Right ventricle myocardium inferior (tissue), 1 donor: ENCODE results near the gene IL17RD. TPM values are rescaled to one million over a fixed set of nuclear protein-coding genes. Genes with fewer than 3 reads are reported as not detected.

Source experiments
- ATAC-seq: fragments of 200-7000 bp; cut with Tn5 transposase; one replicate; pipeline ENCODE4 v1.9.1; 2020; ENCODE audit warnings: mild to moderate bottlenecking, moderate library complexity
- DNase-seq: peaks from one replicate; pipeline ENCODE4 v3.0.0; 2021; ENCODE audit errors: missing footprints
- intact Hi-C: fragments of 100-400 bp; cut with DNase I; formaldehyde crosslinking; loops from one replicate; pipeline ENCODE4 v1.11.0; 2022
- long read RNA-seq: library from polyadenylated mRNA; unstranded; transcript quantifications from one replicate; pipeline ENCODE4 v2.0.0, GENCODE V29; 2021
- total RNA-seq: library from RNA; stranded (reverse); fragmentation: NEBNext Ultra II Directional; extraction: Animal tissue kit (Norgen Biotek cat#: 25700); gene quantifications from one replicate; pipeline ENCODE4 v1.2.1, GENCODE V29; 2021
- donor health status: DM: no; HTN: yes; CAD: no; lungs with severe emphysema.

IL17RD gene
- 6.7 TPM for total RNA-seq
- long read RNA-seq, full-length matches to known transcripts = 1 of 1 reads
- long read RNA-seq, partial matches to known transcripts = 0 of 1 reads
- long read RNA-seq, other reads (novel, unspliced or antisense) = 0 of 1 reads

GRCh38 chr3:57164657-57165573 lies at the start of gene IL17RD:
Gene IL17RD (minus strand): TSS chr3:57165353. CDS start chr3:57165286, 67 bp downstream.
- peak; percentile 88 for DNase-seq
- intact Hi-C loops = loop anchor here (5.0 kb wide), 2 partner anchors 38 to 63 kb away; no protein-coding TSS in a partner anchor

GRCh38 chr3:57206423-57206822 lies 41.3 kb upstream of the IL17RD start:
- ATAC-seq (no peak), DNase-seq (no peak)
- intact Hi-C loops = no loop called here

More at GRCh38 chr3:57164657-57165573, at the start of gene IL17RD:
- peak; percentile 87 for ATAC-seq

GRCh38 chr3:57199895-57200297 lies 34.7 kb upstream of the IL17RD start, which contains the start of gene HESX1:
Gene HESX1 (minus strand): TSS chr3:57199978. CDS start chr3:57199918, 60 bp downstream.
- intact Hi-C loops = no loop called here
- no peak for ATAC-seq
- no peak for DNase-seq

- intact Hi-C loops = no loop called here
- DNase-seq (no peak), ATAC-seq (no peak)
Measured at GRCh38 chr3:57194641-57195040, 29.5 kb upstream of the IL17RD start.

- intact Hi-C loops = no loop called here
- ATAC-seq = no peak
Measured at GRCh38 chr3:57192028-57192427, 26.9 kb upstream of the IL17RD start.

GRCh38 chr3:57184526-57184925 lies 19.4 kb upstream of the IL17RD start:
- intact Hi-C loops = no loop called here
- DNase-seq (no peak), ATAC-seq (no peak)

More at GRCh38 chr3:57192028-57192427, 26.9 kb upstream of the IL17RD start:
- DNase-seq = no peak

- intact Hi-C loops = no loop called here
- DNase-seq = no peak
- no peak for ATAC-seq
Measured at GRCh38 chr3:57179580-57180410, 14.6 kb upstream of the IL17RD start.

- no peak for DNase-seq
- intact Hi-C loops = no loop called here
- no peak for ATAC-seq
Measured at GRCh38 chr3:57176045-57176444, 10.9 kb upstream of the IL17RD start.

GRCh38 chr3:57173687-57174086 lies 8.5 kb upstream of the IL17RD start:
- DNase-seq (no peak), ATAC-seq (no peak)
- intact Hi-C loops = no loop called here

GRCh38 chr3:57170946-57171345 lies 5.8 kb upstream of the IL17RD start:
- no peak for DNase-seq
- intact Hi-C loops = loop anchor here (2.0 kb wide), 1 partner anchor 56 kb away; the partner anchor contains the start of gene APPL1
- no peak for ATAC-seq

GRCh38 chr3:57169872-57170623 lies 4.9 kb upstream of the IL17RD start:
- peak; percentile 75 for ATAC-seq
- intact Hi-C loops = loop anchor here (2.0 to 5.0 kb wide), 2 partner anchors 57 to 68 kb away; partner anchors contain the start of gene APPL1
- DNase-seq = peak; percentile 83

- intact Hi-C loops = loop anchor here (5.0 kb wide), 1 partner anchor 67 kb away; no protein-coding TSS in a partner anchor
- ATAC-seq (no peak), DNase-seq (no peak)
Measured at GRCh38 chr3:57169108-57169507, 4.0 kb upstream of the IL17RD start.

- ATAC-seq (no peak), DNase-seq (no peak)
- intact Hi-C loops = loop anchor here (5.0 kb wide), 1 partner anchor 66 kb away; no protein-coding TSS in a partner anchor
Measured at GRCh38 chr3:57168151-57168550, 3.0 kb upstream of the IL17RD start.

GRCh38 chr3:57166660-57167059 lies 1.5 kb upstream of the IL17RD start:
- no peak for DNase-seq
- intact Hi-C loops = loop anchor here (5.0 kb wide), 1 partner anchor 64 kb away; no protein-coding TSS in a partner anchor
- no peak for ATAC-seq

GRCh38 chr3:57165641-57166040 lies 488 bp upstream of the IL17RD start:
- intact Hi-C loops = loop anchor here (5.0 kb wide), 1 partner anchor 63 kb away; no protein-coding TSS in a partner anchor
- ATAC-seq (no peak), DNase-seq (no peak)

- intact Hi-C loops = loop anchor here (5.0 kb wide), 1 partner anchor 37 kb away; no protein-coding TSS in a partner anchor
- DNase-seq (no peak), ATAC-seq (peak; percentile 53)
Measured at GRCh38 chr3:57164217-57164656, 916 bp downstream of the IL17RD start.

- intact Hi-C loops = loop anchor here (5.0 kb wide), 1 partner anchor 36 kb away; no protein-coding TSS in a partner anchor
- DNase-seq = no peak
- ATAC-seq = no peak
Measured at GRCh38 chr3:57163751-57164150, 1.4 kb downstream of the IL17RD start.

GRCh38 chr3:57161915-57162314 lies 3.2 kb downstream of the IL17RD start:
- intact Hi-C loops = loop anchor here (5.0 kb wide), 1 partner anchor 35 kb away; no protein-coding TSS in a partner anchor
- DNase-seq (no peak), ATAC-seq (no peak)
